A673 (cell line): ENCODE results near the gene ATP6V1C2.

Experiments
- CTCF ChIP-seq: fragments of 300-800, 200-600 bp; sonication (generic); conservative IDR thresholded peaks from 2 replicates; pipeline ENCODE4 v1.5.1; 2017; ENCODE audit warnings: low read depth, mild to moderate bottlenecking, antibody characterized with exemption, low read length, moderate library complexity, mixed read lengths
- EZH2 ChIP-seq: fragments of 200-600 bp; sonication (generic); IDR thresholded peaks from 2 replicates; pipeline ENCODE4 v1.6.1; 2017; ENCODE audit warnings: borderline replicate concordance, low read depth, mild to moderate bottlenecking, mixed read lengths, antibody characterized with exemption, low read length; ENCODE audit not compliant: poor library complexity, severe bottlenecking

GRCh38 chr2:10773821-10774341 is 52.5 kb downstream of the ATP6V1C2 start:
- TF ChIP-seq CTCF, result no peak
- no peak for TF ChIP-seq EZH2
